Heart left ventricle (tissue), 13 donors: ENCODE data around the gene GPR39.

Source experiments
- POLR2A ChIP-seq, 2 donors: fragments of 450-650 bp; IDR thresholded peaks; one replicate each; pipeline ENCODE4 v1.6.1; 2017; ENCODE audit warnings: antibody characterized with exemption in 2 of 2, mild to moderate bottlenecking in 2 of 2, moderate library complexity in 2 of 2
- TF ChIP-seq, protein P1 (sequence below), 12 donors: fragments of 200-600 bp; sonication (generic) in 4 of 12; IDR thresholded peaks; one replicate each; pipeline versions ENCODE4 v1.5.0 to v1.8.0; 2018 to 2022; ENCODE audit warnings: antibody characterized with exemption in 12 of 12, mild to moderate bottlenecking in 5 of 12
- donor health status: ischemic (EF 13 %, LVEDD 7.1; RV severe dilation, severe dysfunction).
- donor health status: DM: no; HTN: yes; CAD: no.
- donor health status: DM: no; HTN: no; CAD: no.
- donor health status: ischemic (EF 25% LVEDD 6.9; RV normal size, moderate dysfunction).
- donor health status: ischemic (EF 25% LVEDD 5.7; RV mildly dilated, moderate dysfunction).
- donor health status: ischemic (EF 35%, LVEDD 5.7; RV mildly dilated, moderate dysfunction).
- donor health status: nonischemic (EF 11% LVEDD 7.7; RV severe dilation, severe dysfunction).
- donor health status: DM: yes; HTN: yes; CAD: no.
- donor health status: PGD.
- donor health status: ischemic (EF 29% LVEDD 5.4; RV normal size, mild dysfunction).
- donor health status: nonischemic (EF 23%, LVEDD 6.1; RV moderate dilation, normal function).

DNA sequence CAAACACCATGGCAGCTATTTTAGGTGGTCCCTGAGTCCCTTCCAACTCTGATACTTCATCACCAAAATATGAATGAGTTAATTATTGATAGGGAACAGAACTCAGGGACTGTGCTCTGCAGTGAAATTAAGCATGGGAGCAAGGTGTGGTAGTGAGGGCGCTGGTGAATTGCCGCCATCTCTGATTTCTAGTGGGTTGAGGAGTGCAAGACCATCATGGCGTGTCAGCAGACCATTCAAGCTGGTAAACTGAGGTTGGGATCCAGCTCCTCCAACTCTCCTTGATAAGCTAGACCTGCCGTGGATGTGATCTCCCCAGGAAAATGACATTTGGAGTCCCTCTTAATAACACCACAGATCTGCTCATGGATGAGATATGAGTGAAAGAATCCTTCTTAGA lies 183.0 kb downstream of the GPR39 start:
- TF ChIP-seq, protein P1, sequence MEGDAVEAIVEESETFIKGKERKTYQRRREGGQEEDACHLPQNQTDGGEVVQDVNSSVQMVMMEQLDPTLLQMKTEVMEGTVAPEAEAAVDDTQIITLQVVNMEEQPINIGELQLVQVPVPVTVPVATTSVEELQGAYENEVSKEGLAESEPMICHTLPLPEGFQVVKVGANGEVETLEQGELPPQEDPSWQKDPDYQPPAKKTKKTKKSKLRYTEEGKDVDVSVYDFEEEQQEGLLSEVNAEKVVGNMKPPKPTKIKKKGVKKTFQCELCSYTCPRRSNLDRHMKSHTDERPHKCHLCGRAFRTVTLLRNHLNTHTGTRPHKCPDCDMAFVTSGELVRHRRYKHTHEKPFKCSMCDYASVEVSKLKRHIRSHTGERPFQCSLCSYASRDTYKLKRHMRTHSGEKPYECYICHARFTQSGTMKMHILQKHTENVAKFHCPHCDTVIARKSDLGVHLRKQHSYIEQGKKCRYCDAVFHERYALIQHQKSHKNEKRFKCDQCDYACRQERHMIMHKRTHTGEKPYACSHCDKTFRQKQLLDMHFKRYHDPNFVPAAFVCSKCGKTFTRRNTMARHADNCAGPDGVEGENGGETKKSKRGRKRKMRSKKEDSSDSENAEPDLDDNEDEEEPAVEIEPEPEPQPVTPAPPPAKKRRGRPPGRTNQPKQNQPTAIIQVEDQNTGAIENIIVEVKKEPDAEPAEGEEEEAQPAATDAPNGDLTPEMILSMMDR (IDR thresholded peaks at IDR 0.05) = no peak
- no peak for TF ChIP-seq POLR2A (IDR thresholded peaks at IDR 0.05)
